Endothelial cell (in vitro differentiated cells): ENCODE measurements around the gene CD52. TPM values are rescaled to one million over a fixed set of nuclear protein-coding genes. Genes with fewer than 3 reads are reported as not detected.

Source experiments
- DNase-seq: peaks from one replicate; pipeline ENCODE4 v3.0.0; 2021; ENCODE audit warnings: low spot score
- H3K27ac Mint-ChIP-seq: one replicate; pipeline ENCODE4 v1.8.0; 2021; ENCODE audit warnings: mixed read lengths, inconsistent platforms; ENCODE audit not compliant: unreplicated experiment
- H3K27me3 Mint-ChIP-seq: one replicate; pipeline ENCODE4 v1.8.0; 2021; ENCODE audit warnings: mild to moderate bottlenecking, moderate library complexity, mixed read lengths, inconsistent platforms; ENCODE audit not compliant: unreplicated experiment
- H3K36me3 Mint-ChIP-seq: one replicate; pipeline ENCODE4 v1.8.0; 2021; ENCODE audit warnings: mild to moderate bottlenecking, low read depth, mixed read lengths, inconsistent platforms; ENCODE audit not compliant: unreplicated experiment
- H3K4me1 Mint-ChIP-seq: one replicate; pipeline ENCODE4 v1.8.0; 2021; ENCODE audit warnings: mild to moderate bottlenecking, mixed read lengths, inconsistent platforms; ENCODE audit not compliant: unreplicated experiment
- H3K4me3 Mint-ChIP-seq: one replicate; pipeline ENCODE4 v1.8.0; 2021; ENCODE audit warnings: mild to moderate bottlenecking, mixed read lengths, inconsistent platforms; ENCODE audit not compliant: unreplicated experiment
- H3K9me3 Mint-ChIP-seq: one replicate; pipeline ENCODE4 v1.8.0; 2021; ENCODE audit warnings: mixed read lengths, inconsistent platforms; ENCODE audit not compliant: unreplicated experiment
- total RNA-seq: library from RNA; stranded (reverse); fragmentation: NEBNext Ultra II Directional; extraction: Animal tissue kit (Norgen Biotek cat#: 25700); gene quantifications from one replicate; pipeline ENCODE4 v1.2.1, GENCODE V29; 2021; ENCODE audit not compliant: unreplicated experiment
- TF ChIP-seq, protein P1 (sequence below): fragments of 200-600 bp; sonication (generic); IDR thresholded peaks from one replicate; pipeline ENCODE4 v1.5.0; 2021; ENCODE audit warnings: antibody characterized with exemption; ENCODE audit not compliant: unreplicated experiment

CD52 gene
- total RNA-seq, 1 donor from 2014 or later = 21.8 TPM

DNA sequence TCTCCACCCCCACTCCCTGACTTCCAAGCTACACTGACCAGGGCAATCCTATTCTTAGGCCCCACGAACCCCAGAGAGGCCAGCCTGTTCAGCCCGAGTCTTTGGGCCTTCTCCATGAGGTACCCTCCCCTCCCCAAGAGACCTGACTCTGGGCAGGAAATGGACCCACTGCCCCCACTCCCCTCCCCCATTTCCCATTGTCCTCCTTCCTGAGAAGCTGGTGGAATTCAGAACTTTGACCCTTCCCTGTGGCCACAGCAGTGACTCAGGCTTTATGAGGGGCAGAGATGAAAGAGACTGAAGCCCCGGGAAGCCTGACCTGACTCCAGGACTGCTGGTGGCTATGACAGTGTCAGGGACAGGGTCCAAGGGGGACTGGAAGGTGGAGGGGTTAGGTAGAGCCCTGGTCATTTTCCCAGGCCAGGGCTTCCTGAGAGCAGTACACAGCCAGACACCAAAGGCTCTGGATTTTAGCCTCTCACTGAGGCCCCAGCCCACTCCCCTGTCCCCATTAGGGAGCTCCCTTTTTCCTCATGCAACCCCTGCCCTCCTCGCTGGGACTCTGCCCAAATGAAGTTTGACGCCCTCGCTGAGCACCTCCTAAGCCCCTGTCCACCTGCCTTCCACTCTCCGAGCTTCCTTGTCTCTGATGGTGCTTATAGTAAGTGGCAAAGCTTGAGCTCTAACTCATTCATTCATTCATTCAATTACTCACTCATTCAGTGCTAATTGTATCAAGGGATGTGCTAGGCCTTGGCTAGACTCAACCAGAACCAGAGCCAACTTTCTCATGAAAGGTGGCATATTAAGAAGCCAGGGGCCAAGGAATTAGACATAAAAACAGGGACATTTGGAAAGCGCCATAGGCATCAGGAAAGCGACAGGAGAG is 33.2 kb downstream of the CD52 start:
- DNase-seq = peak; percentile 51
- H3K4me1 Mint-ChIP-seq = peaks cover 33% of the 10 kb centered on the region
- peak overlapping the region; percentile 95 for H3K27ac Mint-ChIP-seq
- H3K27me3 Mint-ChIP-seq = peaks cover 6% of the 10 kb centered on the region
- peak overlapping the region; percentile 58 for H3K4me3 Mint-ChIP-seq
- H3K9me3 Mint-ChIP-seq = no peaks in the 10 kb centered on the region
- no peaks in the 10 kb centered on the region for H3K36me3 Mint-ChIP-seq
- TF ChIP-seq, protein P1, sequence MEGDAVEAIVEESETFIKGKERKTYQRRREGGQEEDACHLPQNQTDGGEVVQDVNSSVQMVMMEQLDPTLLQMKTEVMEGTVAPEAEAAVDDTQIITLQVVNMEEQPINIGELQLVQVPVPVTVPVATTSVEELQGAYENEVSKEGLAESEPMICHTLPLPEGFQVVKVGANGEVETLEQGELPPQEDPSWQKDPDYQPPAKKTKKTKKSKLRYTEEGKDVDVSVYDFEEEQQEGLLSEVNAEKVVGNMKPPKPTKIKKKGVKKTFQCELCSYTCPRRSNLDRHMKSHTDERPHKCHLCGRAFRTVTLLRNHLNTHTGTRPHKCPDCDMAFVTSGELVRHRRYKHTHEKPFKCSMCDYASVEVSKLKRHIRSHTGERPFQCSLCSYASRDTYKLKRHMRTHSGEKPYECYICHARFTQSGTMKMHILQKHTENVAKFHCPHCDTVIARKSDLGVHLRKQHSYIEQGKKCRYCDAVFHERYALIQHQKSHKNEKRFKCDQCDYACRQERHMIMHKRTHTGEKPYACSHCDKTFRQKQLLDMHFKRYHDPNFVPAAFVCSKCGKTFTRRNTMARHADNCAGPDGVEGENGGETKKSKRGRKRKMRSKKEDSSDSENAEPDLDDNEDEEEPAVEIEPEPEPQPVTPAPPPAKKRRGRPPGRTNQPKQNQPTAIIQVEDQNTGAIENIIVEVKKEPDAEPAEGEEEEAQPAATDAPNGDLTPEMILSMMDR = no peak

DNA sequence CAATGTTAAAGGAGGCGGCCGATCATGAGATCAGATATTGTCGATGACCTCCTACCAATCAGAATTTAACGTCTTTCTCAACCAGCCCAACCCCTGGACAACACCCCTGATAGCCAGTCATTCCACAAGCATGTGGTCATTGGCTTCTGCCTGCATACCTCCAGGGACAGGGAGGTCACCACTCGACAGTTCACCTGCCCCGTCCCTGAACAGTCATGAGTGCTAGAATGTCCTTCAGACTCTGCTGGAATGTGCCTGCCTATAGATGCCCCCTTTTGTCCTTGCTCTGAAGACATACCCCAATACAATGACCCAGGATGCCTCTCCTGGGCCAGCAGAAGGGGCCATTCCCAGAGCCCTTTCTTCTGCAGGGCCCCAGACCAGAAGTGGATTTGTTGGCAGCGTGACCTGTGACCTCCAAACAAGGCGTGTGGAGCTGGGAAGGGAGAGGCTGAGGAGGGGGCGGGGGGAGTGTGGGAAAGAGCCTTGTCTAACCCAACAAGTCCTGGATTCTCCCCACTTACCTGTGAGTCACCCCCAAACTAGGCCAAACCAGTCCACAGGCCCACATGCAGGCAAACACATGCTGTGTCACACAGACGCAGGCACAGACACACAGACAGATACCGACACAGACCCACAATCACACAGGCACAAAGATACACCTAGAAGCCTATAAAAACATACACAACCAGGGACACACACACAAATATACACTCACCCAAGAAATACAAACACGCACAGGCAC is 34.0 kb downstream of the CD52 start:
- H3K4me3 Mint-ChIP-seq = peak overlapping the region; percentile 58
- TF ChIP-seq, protein P1 = no peak
- H3K9me3 Mint-ChIP-seq = no peaks in the 10 kb centered on the region
- H3K4me1 Mint-ChIP-seq = peaks cover 27% of the 10 kb centered on the region
- peaks cover 6% of the 10 kb centered on the region for H3K27me3 Mint-ChIP-seq
- DNase-seq = no peak
- peak overlapping the region; percentile 95 for H3K27ac Mint-ChIP-seq
- H3K36me3 Mint-ChIP-seq = no peaks in the 10 kb centered on the region

DNA sequence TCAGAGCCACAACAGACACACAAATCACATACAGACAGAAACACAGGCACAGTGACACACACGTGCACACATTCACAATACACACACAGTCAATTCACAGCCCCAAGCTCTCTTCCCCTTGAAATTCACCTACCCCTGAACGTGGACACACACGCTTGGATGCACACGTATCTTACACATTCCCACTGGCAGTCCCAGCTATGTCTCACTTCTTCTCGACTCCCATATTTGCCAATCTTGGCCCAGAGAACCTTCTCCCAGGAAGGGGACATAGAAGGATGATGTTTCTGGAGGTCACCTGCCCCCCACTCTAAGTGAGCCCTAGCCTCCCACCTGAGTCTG is 34.6 kb downstream of the CD52 start:
- peak overlapping the region; percentile 12 for H3K4me3 Mint-ChIP-seq
- TF ChIP-seq, protein P1 = no peak
- no peaks in the 10 kb centered on the region for H3K9me3 Mint-ChIP-seq
- peaks cover 6% of the 10 kb centered on the region for H3K27me3 Mint-ChIP-seq
- peak overlapping the region; percentile 33 for H3K27ac Mint-ChIP-seq
- no peaks in the 10 kb centered on the region for H3K36me3 Mint-ChIP-seq
- H3K4me1 Mint-ChIP-seq = peaks cover 25% of the 10 kb centered on the region
- DNase-seq = no peak

DNA sequence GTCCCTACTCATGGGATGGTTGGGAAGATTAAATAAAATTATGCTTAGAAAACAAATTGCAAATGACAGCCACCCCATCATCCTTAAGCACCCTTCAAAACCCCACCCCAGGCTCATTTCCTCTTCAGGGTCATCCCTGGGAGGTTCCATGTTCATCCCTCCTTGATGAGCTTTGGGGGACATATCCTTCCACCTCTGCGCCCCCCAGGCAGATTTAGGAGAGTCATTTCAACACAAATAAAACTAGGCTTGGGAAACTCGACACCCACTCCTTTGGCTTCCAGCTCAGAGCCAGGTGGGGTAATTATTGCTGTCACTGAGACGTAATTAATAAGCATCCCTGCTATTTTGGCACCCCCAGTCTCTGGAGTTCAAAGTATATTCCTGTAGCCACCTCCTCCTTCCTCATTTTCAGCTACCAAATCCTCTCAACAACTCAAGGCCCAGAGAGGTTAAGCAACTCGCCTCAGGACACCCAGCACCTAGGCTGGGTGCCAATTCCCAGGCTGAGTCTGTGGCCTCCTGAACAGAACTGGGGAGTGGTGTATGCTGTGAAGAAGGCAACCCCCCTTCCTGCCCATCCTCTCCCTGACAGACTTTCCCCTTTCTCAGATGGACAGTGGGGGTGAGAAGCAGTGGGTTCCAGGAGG is 35.6 kb downstream of the CD52 start:
- no peaks in the 10 kb centered on the region for H3K36me3 Mint-ChIP-seq
- peaks cover 6% of the 10 kb centered on the region for H3K27me3 Mint-ChIP-seq
- no peaks in the 10 kb centered on the region for H3K9me3 Mint-ChIP-seq
- peaks cover 25% of the 10 kb centered on the region for H3K4me1 Mint-ChIP-seq
- no peak overlapping the region for H3K27ac Mint-ChIP-seq
- no peak overlapping the region for H3K4me3 Mint-ChIP-seq
- no peak for DNase-seq
- TF ChIP-seq, protein P1 = no peak
